ENCODE measurements around the gene DUSP22. TPM values are rescaled to one million over a fixed set of nuclear protein-coding genes. Genes with fewer than 3 reads are reported as not detected.

The DUSP22 gene
- total RNA-seq, 1 experiment from 2014 or later: 19.2 TPM

GRCh38 chr6:322940-323729 lies 30.8 kb downstream of the DUSP22 start (continued):
- no peak for TF ChIP-seq EGR1 (IDR thresholded peaks at IDR 0.05; ENCODE audit: low read depth)
- TF ChIP-seq FOSL1 (IDR thresholded peaks at IDR 0.05; ENCODE audit: low read depth): no peak
- no peak for TF ChIP-seq ATF3 (IDR thresholded peaks at IDR 0.05)
- TF ChIP-seq JUND (IDR thresholded peaks at IDR 0.05): no peak
- TF ChIP-seq CBX3 (IDR thresholded peaks at IDR 0.05; ENCODE audit: low read depth): no peak
- no peak for TF ChIP-seq POLR2AphosphoS5 (IDR thresholded peaks at IDR 0.05; ENCODE audit: low read depth, low read length)

GRCh38 chr6:323730-324088 lies 31.4 kb downstream of the DUSP22 start:
- Histone ChIP-seq H3K36me3 (ENCODE audit: control insufficient read depth in 1 of 2, insufficient read depth in 2 of 2, low read length in 2 of 2) (no peaks in the 10 kb centered on the region), H3K27ac (ENCODE audit: low read depth, low read length) (no peak overlapping the region), H3K4me2 (ENCODE audit: low read length) (no peak overlapping the region), H3K9ac (ENCODE audit: low read length) (no peak overlapping the region), H3K79me2 (ENCODE audit: insufficient read depth, low read length) (no peaks in the 10 kb centered on the region), H2AFZ (ENCODE audit: low read depth, low read length, poor library complexity, severe bottlenecking) (no peak overlapping the region), H3K27me3 (ENCODE audit: insufficient read depth, low read length) (no peaks in the 10 kb centered on the region), H4K20me1 (ENCODE audit: insufficient read depth) (no peaks in the 10 kb centered on the region), H3K9me3 (ENCODE audit: control insufficient read depth in 1 of 2, insufficient read depth in 1 of 2, low read depth in 1 of 2, low read length in 2 of 2) (no peaks in the 10 kb centered on the region; a peak in 1 of 4 replicates), H3K9me2 (ENCODE audit: insufficient read depth) (no peaks in the 10 kb centered on the region), H3K4me3 (replicated peaks in 1 of 2; ENCODE audit: low read depth in 1 of 2, low read length in 2 of 2) (no peak overlapping the region), H3K4me1 (ENCODE audit: control insufficient read depth in 1 of 2, insufficient read depth in 2 of 2, low read length in 2 of 2) (no peaks in the 10 kb centered on the region)
- intact Hi-C loops (cut with micrococcal nuclease): no loop called here
- CTCF ChIA-PET: no interaction called here
- RAD21 ChIA-PET (ENCODE audit: low non-redundant PET in 1 of 2, low total read pairs in 2 of 2, uncharacterized antibody in 2 of 2, unreplicated experiment in 2 of 2): no interaction called here
- DNase-seq (ENCODE audit: low read depth, low spot score) (no peak), ATAC-seq (no peak)
- BruUV-seq (replicated peaks): no TSS peak
- POLR2A ChIA-PET: no interaction called here
- no peak for TF ChIP-seq CTCF (IDR thresholded peaks at IDR 0.05 in 2 of 3, conservative IDR thresholded peaks at IDR 0.05 in 1 of 3; ENCODE audit: borderline replicate concordance in 1 of 3, insufficient read depth in 1 of 3, low read depth in 2 of 3, low read length in 2 of 3)
- no peak for TF ChIP-seq SIN3A (IDR thresholded peaks at IDR 0.05; ENCODE audit: low read depth)
- TF ChIP-seq RAD21 (IDR thresholded peaks at IDR 0.05; ENCODE audit: low read depth): no peak
- no peak for TF ChIP-seq YY1 (IDR thresholded peaks at IDR 0.05; ENCODE audit: extremely low read depth, insufficient replicate concordance, low read depth, low read length)
- TF ChIP-seq CBX3 (IDR thresholded peaks at IDR 0.05; ENCODE audit: low read depth): no peak
- TF ChIP-seq TCF7L2 (IDR thresholded peaks at IDR 0.05; ENCODE audit: borderline replicate concordance, extremely low read depth, insufficient read depth, insufficient read length): no peak
- no peak for TF ChIP-seq EGR1 (IDR thresholded peaks at IDR 0.05; ENCODE audit: low read depth)
- TF ChIP-seq EZH2 (IDR thresholded peaks at IDR 0.05): no peak
- TF ChIP-seq FOSL1 (IDR thresholded peaks at IDR 0.05; ENCODE audit: low read depth): no peak
- no peak for TF ChIP-seq POLR2A (IDR thresholded peaks at IDR 0.05; ENCODE audit: borderline replicate concordance, extremely low read depth, insufficient read depth, insufficient read length)
- TF ChIP-seq SP1 (IDR thresholded peaks at IDR 0.05; ENCODE audit: low read depth): no peak
- TF ChIP-seq ZNF274 (IDR thresholded peaks at IDR 0.05; ENCODE audit: low read depth, low read length): no peak
- TF ChIP-seq JUND (IDR thresholded peaks at IDR 0.05): no peak
- no peak for TF ChIP-seq POLR2AphosphoS5 (IDR thresholded peaks at IDR 0.05; ENCODE audit: low read depth, low read length)
- TF ChIP-seq EZH2phosphoT487 (IDR thresholded peaks at IDR 0.05; ENCODE audit: borderline replicate concordance): no peak
- no peak for TF ChIP-seq ZFX (IDR thresholded peaks at IDR 0.05)
- no peak for TF ChIP-seq SRF (IDR thresholded peaks at IDR 0.05; ENCODE audit: low read depth)
- no peak for TF ChIP-seq ELF1 (IDR thresholded peaks at IDR 0.05; ENCODE audit: borderline replicate concordance, low read depth)
- no peak for TF ChIP-seq REST (IDR thresholded peaks at IDR 0.05; ENCODE audit: low read depth)
